KMS-11 (cell line): ENCODE data around the gene GPR31.

ENCODE experiments used
- H2AFZ ChIP-seq: fragments of 200-600 bp; sonication (generic); 2 replicates; pipeline ENCODE4 v1.6.1; 2016; ENCODE audit warnings: antibody characterized with exemption, mixed run types, low read depth
- H3K27ac ChIP-seq: fragments of 200-600 bp; sonication (generic); 2 replicates; pipeline ENCODE4 v1.6.1; 2016; ENCODE audit warnings: mild to moderate bottlenecking, mixed run types
- H3K27me3 ChIP-seq: fragments of 200-600 bp; sonication (generic); 2 replicates; pipeline ENCODE4 v1.6.1; 2017; ENCODE audit warnings: mild to moderate bottlenecking, low read depth, mixed run types, moderate library complexity; ENCODE audit not compliant: insufficient read depth
- H3K36me3 ChIP-seq: fragments of 200-600 bp; sonication (generic); 2 replicates; pipeline ENCODE4 v1.6.1; 2017; ENCODE audit warnings: mild to moderate bottlenecking, mixed run types; ENCODE audit not compliant: insufficient read depth
- H3K4me1 ChIP-seq: fragments of 200-600 bp; sonication (generic); 2 replicates; pipeline ENCODE4 v1.6.1; 2016; ENCODE audit warnings: mild to moderate bottlenecking, low read depth, mixed run types; ENCODE audit not compliant: poor library complexity, severe bottlenecking
- H3K4me2 ChIP-seq: fragments of 200-600 bp; sonication (generic); 2 replicates; pipeline ENCODE4 v1.7.0; 2016; ENCODE audit warnings: mild to moderate bottlenecking, mixed run types
- H3K4me3 ChIP-seq: fragments of 200-600 bp; sonication (generic); IDR thresholded peaks from 2 replicates; pipeline ENCODE4 v1.6.1; 2017; ENCODE audit warnings: low read depth, low read length, mixed read lengths; ENCODE audit not compliant: insufficient read depth
- H3K79me2 ChIP-seq: fragments of 200-600 bp; sonication (generic); 2 replicates; pipeline ENCODE4 v1.6.1; 2016; ENCODE audit warnings: low read depth, mixed run types; ENCODE audit not compliant: insufficient read depth
- H3K9ac ChIP-seq: fragments of 200-600 bp; sonication (generic); 2 replicates; pipeline ENCODE4 v1.6.1; 2016; ENCODE audit warnings: mild to moderate bottlenecking, mixed run types
- H4K20me1 ChIP-seq: fragments of 200-600 bp; sonication (generic); 2 replicates; pipeline ENCODE4 v1.6.1; 2016; ENCODE audit warnings: mild to moderate bottlenecking, mixed run types; ENCODE audit not compliant: insufficient read depth
- CTCF ChIP-seq: fragments of 200-600 bp; sonication (generic); conservative IDR thresholded peaks from 2 replicates; pipeline ENCODE4 v1.6.1; 2017; ENCODE audit warnings: low read depth, mild to moderate bottlenecking, antibody characterized with exemption, low read length, moderate library complexity, mixed read lengths

The GPR31 gene

GRCh38 chr6:167118006-167118405 lies 39.8 kb downstream of the GPR31 start:
- H3K36me3 ChIP-seq: no peaks in the 10 kb centered on the region
- no peaks in the 10 kb centered on the region for H3K4me1 ChIP-seq
- H3K27me3 ChIP-seq: no peaks in the 10 kb centered on the region
- H2AFZ ChIP-seq: no peak overlapping the region
- H3K79me2 ChIP-seq: no peaks in the 10 kb centered on the region
- H3K4me3 ChIP-seq: no peak overlapping the region
- no peaks in the 10 kb centered on the region for H4K20me1 ChIP-seq
- no peak overlapping the region for H3K4me2 ChIP-seq
- H3K9ac ChIP-seq: no peak overlapping the region
- TF ChIP-seq CTCF: no peak
- no peak overlapping the region for H3K27ac ChIP-seq

- H3K79me2 ChIP-seq: no peaks in the 10 kb centered on the region
- no peaks in the 10 kb centered on the region for H3K27me3 ChIP-seq
- H2AFZ ChIP-seq: no peak overlapping the region
- TF ChIP-seq CTCF: no peak
- H3K4me2 ChIP-seq: no peak overlapping the region
- no peaks in the 10 kb centered on the region for H4K20me1 ChIP-seq
- no peak overlapping the region for H3K4me3 ChIP-seq
- H3K4me1 ChIP-seq: no peaks in the 10 kb centered on the region
- no peaks in the 10 kb centered on the region for H3K36me3 ChIP-seq
- no peak overlapping the region for H3K9ac ChIP-seq
- H3K27ac ChIP-seq: no peak overlapping the region
These were observed 40.9 kb downstream of the GPR31 start for GRCh38 chr6:167116838-167117228.

GRCh38 chr6:167116109-167116837 lies 41.5 kb downstream of the GPR31 start:
- H3K27me3 ChIP-seq: no peaks in the 10 kb centered on the region
- no peaks in the 10 kb centered on the region for H3K4me1 ChIP-seq
- no peak overlapping the region for H3K9ac ChIP-seq
- no peak overlapping the region for H3K27ac ChIP-seq
- no peak overlapping the region for H3K4me3 ChIP-seq
- no peaks in the 10 kb centered on the region for H4K20me1 ChIP-seq
- no peak overlapping the region for H3K4me2 ChIP-seq
- no peak overlapping the region for H2AFZ ChIP-seq
- no peaks in the 10 kb centered on the region for H3K79me2 ChIP-seq
- no peak for TF ChIP-seq CTCF
- H3K36me3 ChIP-seq: no peaks in the 10 kb centered on the region

GRCh38 chr6:167115054-167115453 lies 42.7 kb downstream of the GPR31 start:
- Histone ChIP-seq H3K27me3 (no peaks in the 10 kb centered on the region), H3K4me1 (no peaks in the 10 kb centered on the region), H3K36me3 (no peaks in the 10 kb centered on the region), H3K9ac (no peak overlapping the region), H2AFZ (no peak overlapping the region), H3K79me2 (no peaks in the 10 kb centered on the region), H4K20me1 (no peaks in the 10 kb centered on the region), H3K4me3 (no peak overlapping the region), H3K4me2 (no peak overlapping the region), H3K27ac (no peak overlapping the region)
- no peak for TF ChIP-seq CTCF
